PFSK-1 (cell line): ENCODE data around the gene TMSB15B.

ENCODE experiments used
- FOXP2 ChIP-seq: optimal IDR thresholded peaks from 2 replicates; pipeline ENCODE3; 2011; ENCODE audit warnings: borderline replicate concordance, control low read depth, inconsistent platforms; ENCODE audit not compliant: insufficient read depth; ENCODE audit errors: extremely low read length, extremely low read depth
- POLR2AphosphoS5 ChIP-seq: IDR thresholded peaks from 2 replicates; pipeline ENCODE4 v1.6.1; 2012; ENCODE audit warnings: low read depth, mild to moderate bottlenecking, control low read depth, low read length, moderate library complexity
- SIN3A ChIP-seq: IDR thresholded peaks from 2 replicates; pipeline ENCODE4 v1.6.1; 2012; ENCODE audit warnings: mild to moderate bottlenecking, low read length, moderate library complexity, borderline replicate concordance; ENCODE audit not compliant: insufficient read depth
- TAF1 ChIP-seq: IDR thresholded peaks from 2 replicates; pipeline ENCODE4 v1.6.1; 2012; ENCODE audit warnings: low read length, control low read depth, borderline replicate concordance; ENCODE audit not compliant: insufficient read depth
- TF ChIP-seq, protein P1 (sequence below), 2 experiments: IDR thresholded peaks; 2 replicates each; pipeline versions ENCODE4 v1.6.1 to v1.8.0; 2011 to 2012; ENCODE audit warnings: low read depth in 2 of 2, low read length in 2 of 2, control low read depth in 1 of 2, inconsistent platforms in 1 of 2, mild to moderate bottlenecking in 1 of 2, moderate library complexity in 1 of 2; ENCODE audit not compliant: insufficient read depth in 1 of 2

Gene TMSB15B

GRCh38 chrX:103949506-103949905 lies 12.9 kb upstream of the TMSB15B start:
- no peak for TF ChIP-seq FOXP2
- no peak for TF ChIP-seq TAF1
- TF ChIP-seq POLR2AphosphoS5 = no peak

DNA sequence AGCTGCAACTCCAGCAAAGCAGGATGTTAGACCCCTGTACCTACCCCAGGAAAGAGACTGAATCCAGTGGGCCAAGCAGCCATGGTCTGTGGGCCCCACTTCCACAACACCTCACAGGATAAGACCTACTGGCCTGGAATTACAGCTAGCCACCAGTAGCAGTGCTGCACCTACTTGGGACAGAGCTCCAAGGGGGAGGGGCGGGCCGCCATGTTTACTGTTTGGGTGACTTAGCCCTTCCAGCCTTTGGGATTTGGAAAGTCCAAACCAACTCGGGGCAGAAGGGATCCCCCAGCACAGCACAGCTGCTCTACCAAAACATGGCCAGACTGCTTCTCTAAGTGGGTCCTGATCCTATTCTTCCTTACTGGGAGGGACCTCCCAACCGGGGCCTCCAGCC lies 9.1 kb upstream of the TMSB15B start:
- TF ChIP-seq SIN3A (no peak), TAF1 (no peak), POLR2AphosphoS5 (no peak), FOXP2 (no peak)
- TF ChIP-seq, protein P1, sequence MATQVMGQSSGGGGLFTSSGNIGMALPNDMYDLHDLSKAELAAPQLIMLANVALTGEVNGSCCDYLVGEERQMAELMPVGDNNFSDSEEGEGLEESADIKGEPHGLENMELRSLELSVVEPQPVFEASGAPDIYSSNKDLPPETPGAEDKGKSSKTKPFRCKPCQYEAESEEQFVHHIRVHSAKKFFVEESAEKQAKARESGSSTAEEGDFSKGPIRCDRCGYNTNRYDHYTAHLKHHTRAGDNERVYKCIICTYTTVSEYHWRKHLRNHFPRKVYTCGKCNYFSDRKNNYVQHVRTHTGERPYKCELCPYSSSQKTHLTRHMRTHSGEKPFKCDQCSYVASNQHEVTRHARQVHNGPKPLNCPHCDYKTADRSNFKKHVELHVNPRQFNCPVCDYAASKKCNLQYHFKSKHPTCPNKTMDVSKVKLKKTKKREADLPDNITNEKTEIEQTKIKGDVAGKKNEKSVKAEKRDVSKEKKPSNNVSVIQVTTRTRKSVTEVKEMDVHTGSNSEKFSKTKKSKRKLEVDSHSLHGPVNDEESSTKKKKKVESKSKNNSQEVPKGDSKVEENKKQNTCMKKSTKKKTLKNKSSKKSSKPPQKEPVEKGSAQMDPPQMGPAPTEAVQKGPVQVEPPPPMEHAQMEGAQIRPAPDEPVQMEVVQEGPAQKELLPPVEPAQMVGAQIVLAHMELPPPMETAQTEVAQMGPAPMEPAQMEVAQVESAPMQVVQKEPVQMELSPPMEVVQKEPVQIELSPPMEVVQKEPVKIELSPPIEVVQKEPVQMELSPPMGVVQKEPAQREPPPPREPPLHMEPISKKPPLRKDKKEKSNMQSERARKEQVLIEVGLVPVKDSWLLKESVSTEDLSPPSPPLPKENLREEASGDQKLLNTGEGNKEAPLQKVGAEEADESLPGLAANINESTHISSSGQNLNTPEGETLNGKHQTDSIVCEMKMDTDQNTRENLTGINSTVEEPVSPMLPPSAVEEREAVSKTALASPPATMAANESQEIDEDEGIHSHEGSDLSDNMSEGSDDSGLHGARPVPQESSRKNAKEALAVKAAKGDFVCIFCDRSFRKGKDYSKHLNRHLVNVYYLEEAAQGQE (IDR thresholded peaks at IDR 0.05; ENCODE audit: insufficient read depth in 1 of 2, low read depth in 2 of 2, low read length in 2 of 2) = no peak

DNA sequence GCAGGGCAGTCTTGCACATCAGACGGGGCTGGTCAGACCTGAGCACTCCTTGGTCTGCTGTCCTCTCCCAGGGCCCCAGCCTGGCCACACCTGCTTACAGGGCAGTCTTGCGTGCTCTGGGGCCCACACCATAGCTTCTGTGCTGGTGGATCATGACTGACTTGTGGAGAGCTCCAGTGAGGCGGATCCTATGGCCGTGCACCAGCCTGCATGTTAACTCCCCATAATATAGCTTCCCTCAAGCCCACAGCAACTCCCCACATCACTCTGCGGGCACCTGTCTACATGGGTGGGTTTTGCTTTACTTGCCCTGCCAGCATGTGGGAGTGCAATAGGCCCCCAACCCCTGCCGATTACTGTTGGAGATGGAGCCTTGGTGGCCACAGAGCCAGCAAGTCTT lies 8.2 kb upstream of the TMSB15B start:
- TF ChIP-seq, protein P1 (IDR thresholded peaks at IDR 0.05; ENCODE audit: insufficient read depth in 1 of 2, low read depth in 2 of 2, low read length in 2 of 2) = no peak
- no peak for TF ChIP-seq SIN3A
- no peak for TF ChIP-seq TAF1
- TF ChIP-seq FOXP2 = no peak

- TF ChIP-seq SIN3A (no peak), POLR2AphosphoS5 (no peak)
- TF ChIP-seq, protein P1 (IDR thresholded peaks at IDR 0.05; ENCODE audit: insufficient read depth in 1 of 2, low read depth in 2 of 2, low read length in 2 of 2) = no peak
Observed at GRCh38 chrX:103999234-103999633, 36.8 kb downstream of the TMSB15B start.

- TF ChIP-seq POLR2AphosphoS5 = no peak
- TF ChIP-seq TAF1 = no peak
- TF ChIP-seq, protein P1 (IDR thresholded peaks at IDR 0.05; ENCODE audit: insufficient read depth in 1 of 2, low read depth in 2 of 2, low read length in 2 of 2) = no peak
- no peak for TF ChIP-seq FOXP2
- TF ChIP-seq SIN3A = no peak
Observed at GRCh38 chrX:104008831-104009230, 46.4 kb downstream of the TMSB15B start.
